Testis (tissue), 2 donors: ENCODE results near the gene MEIS2.

Experiments used
- POLR2A ChIP-seq: fragments of 450-650 bp; IDR thresholded peaks from one replicate; pipeline ENCODE4 v1.6.1; 2017; ENCODE audit warnings: antibody characterized with exemption, mild to moderate bottlenecking, moderate library complexity
- TF ChIP-seq, protein P1 (sequence below), 3 experiments: fragments of 450-650 bp in 2 of 3; fragments of 200-600 bp in 1 of 3; sonication (generic) in 1 of 3; IDR thresholded peaks; one replicate each; pipeline ENCODE4 v1.5.1; 2016 to 2019; ENCODE audit warnings: antibody characterized with exemption in 3 of 3, mild to moderate bottlenecking in 2 of 3, moderate library complexity in 1 of 3

DNA sequence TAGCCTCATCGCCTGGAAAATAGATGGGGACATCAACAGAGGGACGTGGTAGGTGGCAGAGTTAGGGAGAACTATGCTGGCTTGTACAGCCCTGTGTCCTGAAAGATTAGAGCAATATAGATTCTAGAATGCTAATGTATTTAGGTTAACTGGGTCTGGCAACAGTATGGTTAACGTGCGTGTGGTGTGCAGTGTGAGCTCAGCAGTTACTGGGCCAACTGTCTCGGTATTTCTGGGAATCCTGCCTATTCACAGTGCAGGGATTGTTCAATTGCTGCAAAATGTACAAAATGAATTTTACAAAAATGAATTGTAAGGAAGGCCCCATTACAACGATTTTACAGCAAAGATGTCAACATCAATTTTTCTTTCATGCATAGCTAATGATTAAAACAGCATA is 20.6 kb downstream of the MEIS2 start:
- TF ChIP-seq, protein P1, sequence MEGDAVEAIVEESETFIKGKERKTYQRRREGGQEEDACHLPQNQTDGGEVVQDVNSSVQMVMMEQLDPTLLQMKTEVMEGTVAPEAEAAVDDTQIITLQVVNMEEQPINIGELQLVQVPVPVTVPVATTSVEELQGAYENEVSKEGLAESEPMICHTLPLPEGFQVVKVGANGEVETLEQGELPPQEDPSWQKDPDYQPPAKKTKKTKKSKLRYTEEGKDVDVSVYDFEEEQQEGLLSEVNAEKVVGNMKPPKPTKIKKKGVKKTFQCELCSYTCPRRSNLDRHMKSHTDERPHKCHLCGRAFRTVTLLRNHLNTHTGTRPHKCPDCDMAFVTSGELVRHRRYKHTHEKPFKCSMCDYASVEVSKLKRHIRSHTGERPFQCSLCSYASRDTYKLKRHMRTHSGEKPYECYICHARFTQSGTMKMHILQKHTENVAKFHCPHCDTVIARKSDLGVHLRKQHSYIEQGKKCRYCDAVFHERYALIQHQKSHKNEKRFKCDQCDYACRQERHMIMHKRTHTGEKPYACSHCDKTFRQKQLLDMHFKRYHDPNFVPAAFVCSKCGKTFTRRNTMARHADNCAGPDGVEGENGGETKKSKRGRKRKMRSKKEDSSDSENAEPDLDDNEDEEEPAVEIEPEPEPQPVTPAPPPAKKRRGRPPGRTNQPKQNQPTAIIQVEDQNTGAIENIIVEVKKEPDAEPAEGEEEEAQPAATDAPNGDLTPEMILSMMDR (IDR thresholded peaks at IDR 0.05): no peak
- TF ChIP-seq POLR2A: no peak
